RWPE1 (cell line): ENCODE measurements around the gene MLKL.
"Not testable (repeated sequence)": the region's sequence is repeated elsewhere in the genome, so short reads cannot be mapped to it uniquely, and the experiment has no call there.

ENCODE experiments used
- CTCF ChIA-PET: fragments of 350-600 bp; sonication (Branson Sonifier 250); formaldehyde crosslinking; extraction: SDS; loops from one replicate; lab custom pipeline; 2021; lab: Yijun Ruan, JAX
- POLR2A ChIA-PET: fragments of 400-600 bp; formaldehyde crosslinking; extraction: SDS; loops from one replicate; lab custom pipeline; 2020; ENCODE audit warnings: antibody characterized with exemption; ENCODE audit not compliant: low non-redundant PET; lab: Yijun Ruan, JAX
- DNase-seq: peaks from one replicate; pipeline ENCODE4 v3.0.0; 2012; ENCODE audit warnings: low spot score
- H3K27ac ChIP-seq: fragments of 450-650 bp; 2 replicates; pipeline ENCODE4 v1.5.1; 2017
- CTCF ChIP-seq: fragments of 450-650 bp; conservative IDR thresholded peaks from 2 replicates; pipeline ENCODE4 v1.5.1; 2017; ENCODE audit warnings: low read depth, mild to moderate bottlenecking

MLKL gene

GRCh38 chr16:74727903-74728302 is 27.2 kb upstream of the MLKL start:
- no peak for DNase-seq
- TF ChIP-seq CTCF, result no peak
- CTCF ChIA-PET, result no interaction called here
- POLR2A ChIA-PET, result no interaction called here
- no peak overlapping the region for H3K27ac ChIP-seq

GRCh38 chr16:74726716-74727115 is 26.1 kb upstream of the MLKL start:
- peak; percentile 39 for TF ChIP-seq CTCF
- DNase-seq, result no peak
- POLR2A ChIA-PET, result no interaction called here
- CTCF ChIA-PET, result interaction anchor here (0.5 kb wide), 1 partner anchor 153 kb away, joined by 3 read pairs; no protein-coding TSS in a partner anchor
- H3K27ac ChIP-seq, result no peak overlapping the region

- POLR2A ChIA-PET, result no interaction called here
- H3K27ac ChIP-seq, result no peak overlapping the region
- TF ChIP-seq CTCF, result no peak
- DNase-seq, result no peak
- CTCF ChIA-PET, result interaction anchor here (0.5 to 2.6 kb wide), 5 partner anchors 12 to 152 kb away, joined by 3 to 18 read pairs (median 4); no protein-coding TSS in a partner anchor
These were observed 25.2 kb upstream of the MLKL start for GRCh38 chr16:74725651-74726455.

GRCh38 chr16:74724820-74725549 is 24.3 kb upstream of the MLKL start:
- CTCF ChIA-PET, result interaction anchor here (0.6 to 2.6 kb wide), 8 partner anchors 13 to 138 kb away, joined by 3 to 18 read pairs (median 4); partner anchors contain the start of gene FA2H
- POLR2A ChIA-PET, result interaction anchor here (0.5 to 0.6 kb wide), 2 partner anchors 119 to 138 kb away, joined by 3 to 7 read pairs; no protein-coding TSS in a partner anchor
- H3K27ac ChIP-seq, result no peak overlapping the region
- TF ChIP-seq CTCF, result no peak
- peak; percentile 76 for DNase-seq

GRCh38 chr16:74723256-74723655 is 22.6 kb upstream of the MLKL start:
- CTCF ChIA-PET, result interaction anchor here (0.6 to 0.8 kb wide), 2 partner anchors 22 to 265 kb away, joined by 3 to 5 read pairs; no protein-coding TSS in a partner anchor
- TF ChIP-seq CTCF, result no peak
- no peak for DNase-seq

GRCh38 chr16:74722156-74722555 is 21.5 kb upstream of the MLKL start:
- CTCF ChIA-PET, DNase-seq, H3K27ac ChIP-seq, POLR2A ChIA-PET: not testable (repeated sequence)

More at GRCh38 chr16:74723256-74723655, 22.6 kb upstream of the MLKL start:
- POLR2A ChIA-PET, result no interaction called here
- H3K27ac ChIP-seq, result no peak overlapping the region
